WERI-Rb-1 (cell line): Measurements from ENCODE around the gene TNPO1.

Experiments
- DNase-seq: peaks from one replicate; pipeline ENCODE4 v3.0.0-alpha.2; 2020
- H3K27ac ChIP-seq: fragments of 250-450 bp; sonication (Bioruptor Pico); 2 replicates; pipeline ENCODE4 v1.5.1; 2020; ENCODE audit warnings: mild to moderate bottlenecking, moderate library complexity
- H3K27me3 ChIP-seq: fragments of 250-450 bp; sonication (Bioruptor Pico); 2 replicates; pipeline ENCODE4 v1.5.1; 2021; ENCODE audit warnings: mild to moderate bottlenecking, low read depth, moderate library complexity; ENCODE audit not compliant: insufficient read depth, severe bottlenecking
- H3K36me3 ChIP-seq: fragments of 250-450 bp; sonication (Bioruptor Pico); 2 replicates; pipeline ENCODE4 v1.5.1; 2020; ENCODE audit warnings: mild to moderate bottlenecking, moderate library complexity
- H3K4me3 ChIP-seq: 2 replicates; pipeline ENCODE4 v1.5.1; 2011; ENCODE audit warnings: low read depth, mild to moderate bottlenecking, control low read depth, low read length
- H3K9me3 ChIP-seq: fragments of 250-450 bp; sonication (Bioruptor Pico); 2 replicates; pipeline ENCODE4 v1.5.1; 2021; ENCODE audit warnings: mild to moderate bottlenecking, moderate library complexity; ENCODE audit not compliant: severe bottlenecking
- CTCF ChIP-seq: IDR thresholded peaks from 2 replicates; pipeline ENCODE4 v1.5.1; 2011; ENCODE audit warnings: low read depth, mild to moderate bottlenecking, control low read depth, inconsistent platforms, low read length

TNPO1 gene

GRCh38 chr5:72959257-72959656, 142.8 kb downstream of the TNPO1 start:
- Histone ChIP-seq H3K4me3 (no peak overlapping the region), H3K9me3 (no peaks in the 10 kb centered on the region), H3K27me3 (no peaks in the 10 kb centered on the region), H3K36me3 (no peaks in the 10 kb centered on the region; the same call in 1 of the 2 replicates), H3K27ac (no peak overlapping the region)
- TF ChIP-seq CTCF: no peak
- DNase-seq: no peak
